Measurements from ENCODE around the gene SPANXN4. TPM values are rescaled to one million over a fixed set of nuclear protein-coding genes. Genes with fewer than 3 reads are reported as not detected.

The SPANXN4 gene
- total RNA-seq = not detected

- no peak for DNase-seq (ENCODE audit: low spot score)
These were observed at the start of gene SPANXN4 for GRCh38 chrX:143025628-143026027. Gene SPANXN4 (plus strand): TSS chrX:143025928. CDS start chrX:143026015, 87 bp downstream.

- no peak for DNase-seq (ENCODE audit: low spot score)
These were observed 48.4 kb upstream of the SPANXN4 start for GRCh38 chrX:142977128-142977914.

- no peak for DNase-seq (ENCODE audit: low spot score)
These were observed 47.5 kb upstream of the SPANXN4 start for GRCh38 chrX:142978130-142978684.

- no peak for DNase-seq (ENCODE audit: low spot score)
These were observed 43.0 kb upstream of the SPANXN4 start for GRCh38 chrX:142982679-142983078.

GRCh38 chrX:142994988-142995387 lies 30.7 kb upstream of the SPANXN4 start:
- peak; percentile 12 for DNase-seq (ENCODE audit: low spot score)

GRCh38 chrX:142998447-142999198 lies 27.1 kb upstream of the SPANXN4 start:
- no peak for DNase-seq (ENCODE audit: low spot score)

GRCh38 chrX:142999199-142999701 lies 26.5 kb upstream of the SPANXN4 start:
- no peak for DNase-seq (ENCODE audit: low spot score)

GRCh38 chrX:143002206-143002605 lies 23.5 kb upstream of the SPANXN4 start:
- no peak for DNase-seq (ENCODE audit: low spot score)

- DNase-seq (ENCODE audit: low spot score) = no peak
These were observed 8.5 kb upstream of the SPANXN4 start for GRCh38 chrX:143017272-143017671.

- DNase-seq (ENCODE audit: low spot score) = no peak
These were observed 1.5 kb downstream of the SPANXN4 start for GRCh38 chrX:143027275-143027674.

- DNase-seq (ENCODE audit: low spot score) = no peak
These were observed 21.8 kb downstream of the SPANXN4 start for GRCh38 chrX:143047511-143047910.

- DNase-seq (ENCODE audit: low spot score) = no peak
These were observed 32.4 kb downstream of the SPANXN4 start for GRCh38 chrX:143058120-143058519.

GRCh38 chrX:143081231-143081630 lies 55.5 kb downstream of the SPANXN4 start:
- no peak for DNase-seq (ENCODE audit: low spot score)

- DNase-seq (ENCODE audit: low spot score) = no peak
These were observed 56.8 kb downstream of the SPANXN4 start for GRCh38 chrX:143082537-143082936.
